ENCODE data around the gene ATP6V1F.

Gene ATP6V1F

GRCh38 chr7:128849804-128850490 is 12.7 kb upstream of the ATP6V1F start:
- no peak overlapping the region for H3K4me3 ChIP-seq (ENCODE audit: low read length)
- DNase-seq (ENCODE audit: low read depth) = no peak
- TF ChIP-seq CTCF (conservative IDR thresholded peaks at IDR 0.05; ENCODE audit: low read depth, low read length) = no peak

GRCh38 chr7:128852537-128853254 is 10.0 kb upstream of the ATP6V1F start:
- H3K4me3 ChIP-seq (ENCODE audit: low read length) = no peak overlapping the region
- no peak for DNase-seq (ENCODE audit: low read depth)
- TF ChIP-seq CTCF (conservative IDR thresholded peaks at IDR 0.05; ENCODE audit: low read depth, low read length) = no peak

- DNase-seq (ENCODE audit: low read depth) = no peak
- H3K4me3 ChIP-seq (ENCODE audit: low read length) = no peak overlapping the region
- no peak for TF ChIP-seq CTCF (conservative IDR thresholded peaks at IDR 0.05; ENCODE audit: low read depth, low read length)
Observed at GRCh38 chr7:128853799-128854198, 8.9 kb upstream of the ATP6V1F start.

GRCh38 chr7:128854396-128854795 is 8.3 kb upstream of the ATP6V1F start:
- no peak for DNase-seq (ENCODE audit: low read depth)
- no peak overlapping the region for H3K4me3 ChIP-seq (ENCODE audit: low read length)
- TF ChIP-seq CTCF (conservative IDR thresholded peaks at IDR 0.05; ENCODE audit: low read depth, low read length) = no peak

GRCh38 chr7:128855559-128855958 is 7.1 kb upstream of the ATP6V1F start:
- no peak overlapping the region for H3K4me3 ChIP-seq (ENCODE audit: low read length)
- DNase-seq (ENCODE audit: low read depth) = no peak
- no peak for TF ChIP-seq CTCF (conservative IDR thresholded peaks at IDR 0.05; ENCODE audit: low read depth, low read length)

GRCh38 chr7:128856001-128856718 is 6.5 kb upstream of the ATP6V1F start:
- no peak for TF ChIP-seq CTCF (conservative IDR thresholded peaks at IDR 0.05; ENCODE audit: low read depth, low read length)
- no peak for DNase-seq (ENCODE audit: low read depth)
- no peak overlapping the region for H3K4me3 ChIP-seq (ENCODE audit: low read length)
